ENCODE results near the gene KCNJ8. TPM values are rescaled to one million over a fixed set of nuclear protein-coding genes. Genes with fewer than 3 reads are reported as not detected.
"Not testable (repeated sequence)": the region's sequence is repeated elsewhere in the genome, so short reads cannot be mapped to it uniquely, and the experiment has no call there.

The KCNJ8 gene
- polyA plus RNA-seq, 2 of the 4 experiments (the other 2 are of a cell fraction), result 0.67 to 0.68 TPM

GRCh38 chr12:21813125-21813524, 38.6 kb upstream of the KCNJ8 start (continued):
- TF ChIP-seq CBX2 (IDR thresholded peaks at IDR 0.05; ENCODE audit: borderline replicate concordance, low read depth) (no peak), ZC3H11A (IDR thresholded peaks at IDR 0.05) (no peak), ZSCAN20 (CRISPR knock-in tag; IDR thresholded peaks at IDR 0.05) (no peak), EHF (CRISPR knock-in tag; IDR thresholded peaks at IDR 0.05) (no peak), CHD4 (IDR thresholded peaks at IDR 0.05; ENCODE audit: borderline replicate concordance) (no peak), HMGXB4 (CRISPR knock-in tag; IDR thresholded peaks at IDR 0.05; ENCODE audit: borderline replicate concordance) (no peak), ESRRA (IDR thresholded peaks at IDR 0.05; ENCODE audit: borderline replicate concordance, low read length) (no peak)

GRCh38 chr12:21812340-21812739, 37.8 kb upstream of the KCNJ8 start:
- H3K4me1 ChIP-seq; H3K27ac ChIP-seq; POLR2A ChIA-PET; DNase-seq (ENCODE audit: low read depth in 1 of 2, low spot score in 1 of 2); CTCF ChIA-PET; H3K4me2 ChIP-seq; FAIRE-seq; ATAC-seq; H3K4me3 ChIP-seq; H3K9me3 ChIP-seq: not testable (repeated sequence)
- WGBS (ENCODE audit: missing lambda C conversion rate), result 20% methylated on average over 2 of the region's 2 CpGs

GRCh38 chr12:21809100-21809499, 34.6 kb upstream of the KCNJ8 start:
- Histone ChIP-seq H3K9me3 (no peaks in the 10 kb centered on the region), H3K4me1 (no peaks in the 10 kb centered on the region), H3K27ac (no peak overlapping the region), H3K4me3 (no peak overlapping the region), H3K4me2 (no peak overlapping the region)
- POLR2A ChIA-PET, result no interaction called here
- TF ChIP-seq HMGXB4 (CRISPR knock-in tag; IDR thresholded peaks at IDR 0.05; ENCODE audit: borderline replicate concordance) (no peak), HDAC2 (IDR thresholded peaks at IDR 0.05) (no peak), NFE2L2 (conservative IDR thresholded peaks at IDR 0.05; ENCODE audit: low read length) (no peak), ZSCAN20 (CRISPR knock-in tag; IDR thresholded peaks at IDR 0.05) (no peak), HEYL (CRISPR knock-in tag; IDR thresholded peaks at IDR 0.05) (no peak), PBX3 (IDR thresholded peaks at IDR 0.05) (no peak), CTCF (IDR thresholded peaks at IDR 0.05) (no peak), EP300 (IDR thresholded peaks at IDR 0.05) (no peak), RARB (CRISPR knock-in tag; IDR thresholded peaks at IDR 0.05) (no peak), POLR2AphosphoS2 (conservative IDR thresholded peaks at IDR 0.05; ENCODE audit: low read length) (no peak)
- DNase-seq (ENCODE audit: low read depth in 1 of 2, low spot score in 1 of 2) (no peak), FAIRE-seq (no peak), ATAC-seq (no peak)
- CTCF ChIA-PET, result no interaction called here

- ChIA-PET POLR2A (no interaction called here), CTCF (no interaction called here)
- Histone ChIP-seq H3K4me2 (no peak overlapping the region), H3K4me1 (no peaks in the 10 kb centered on the region), H3K9me3 (no peaks in the 10 kb centered on the region), H3K4me3 (no peak overlapping the region), H3K27ac (no peak overlapping the region)
- no peak for DNase-seq (ENCODE audit: low read depth in 1 of 2, low spot score in 1 of 2)
- FAIRE-seq, result no peak
- ATAC-seq, result no peak
- no peak for TF ChIP-seq FOXS1 (CRISPR knock-in tag; IDR thresholded peaks at IDR 0.05)
- no peak for TF ChIP-seq HOXB13 (CRISPR knock-in tag; IDR thresholded peaks at IDR 0.05; ENCODE audit: low read depth)
- no peak for TF ChIP-seq MAZ (IDR thresholded peaks at IDR 0.05; ENCODE audit: borderline replicate concordance, low read depth, low read length)
- no peak for TF ChIP-seq FOSB (CRISPR knock-in tag; IDR thresholded peaks at IDR 0.05)
- TF ChIP-seq CBX2 (IDR thresholded peaks at IDR 0.05; ENCODE audit: borderline replicate concordance, low read depth), result no peak
- TF ChIP-seq CTCF (IDR thresholded peaks at IDR 0.05), result no peak
- no peak for TF ChIP-seq CHD4 (IDR thresholded peaks at IDR 0.05; ENCODE audit: borderline replicate concordance)
- TF ChIP-seq ESRRA (IDR thresholded peaks at IDR 0.05; ENCODE audit: borderline replicate concordance, low read length), result no peak
- no peak for TF ChIP-seq NFE2L2 (conservative IDR thresholded peaks at IDR 0.05; ENCODE audit: low read length)
- TF ChIP-seq ATOH8 (CRISPR knock-in tag; IDR thresholded peaks at IDR 0.05; ENCODE audit: low read depth), result no peak
- TF ChIP-seq RNF2 (IDR thresholded peaks at IDR 0.05; ENCODE audit: borderline replicate concordance, low read depth), result no peak
- no peak for TF ChIP-seq KDM5A (IDR thresholded peaks at IDR 0.05)
Measured at GRCh38 chr12:21806255-21806654, 31.7 kb upstream of the KCNJ8 start.

All from A549 (cell line).